HG02798 (cell line): ENCODE data around the gene PSD4.
A peak's percentile ranks its signal among the peaks of the same experiment; 100 is the strongest.
"Not testable (repeated sequence)": the region's sequence is repeated elsewhere in the genome, so short reads cannot be mapped to it uniquely, and the experiment has no call there.

ENCODE experiments used
- ATAC-seq: cut with Tn5 transposase; IDR thresholded peaks from one replicate; pipeline ENCODE4 v1.9.1; 2021; ENCODE audit warnings: mild to moderate bottlenecking; ENCODE audit not compliant: unreplicated experiment, poor library complexity

Gene PSD4

GRCh38 chr2:113233593-113234550, 60.1 kb downstream of the PSD4 start:
- ATAC-seq: no peak

GRCh38 chr2:113234721-113235346, 61.1 kb downstream of the PSD4 start:
- ATAC-seq: no peak

GRCh38 chr2:113235347-113236226, 61.8 kb downstream of the PSD4 start:
- ATAC-seq: not testable (repeated sequence)

GRCh38 chr2:113236367-113237159, 62.8 kb downstream of the PSD4 start:
- ATAC-seq: no peak

- no peak for ATAC-seq
Measured at GRCh38 chr2:113237604-113238160, 63.9 kb downstream of the PSD4 start.

GRCh38 chr2:113238871-113239839, 65.4 kb downstream of the PSD4 start:
- ATAC-seq: no peak

GRCh38 chr2:113240150-113240914, 66.6 kb downstream of the PSD4 start:
- no peak for ATAC-seq

- ATAC-seq: no peak
Measured at GRCh38 chr2:113240915-113241911, 67.4 kb downstream of the PSD4 start.

GRCh38 chr2:113242327-113242726, 68.6 kb downstream of the PSD4 start:
- no peak for ATAC-seq

GRCh38 chr2:113245276-113245711, 71.5 kb downstream of the PSD4 start:
- no peak for ATAC-seq

GRCh38 chr2:113246606-113247005, 72.8 kb downstream of the PSD4 start:
- no peak for ATAC-seq

- peak; percentile 72 for ATAC-seq
Measured at GRCh38 chr2:113248997-113249770, 75.4 kb downstream of the PSD4 start.

- ATAC-seq: no peak
Measured at GRCh38 chr2:113251118-113251517, 77.3 kb downstream of the PSD4 start.

- no peak for ATAC-seq
Measured at GRCh38 chr2:113252047-113252590, 78.3 kb downstream of the PSD4 start.

- ATAC-seq: no peak
Measured at GRCh38 chr2:113253453-113253852, 79.7 kb downstream of the PSD4 start.
